Measurements from ENCODE around the gene ANKDD1A. TPM values are rescaled to one million over a fixed set of nuclear protein-coding genes. Genes with fewer than 3 reads are reported as not detected.

ANKDD1A gene
- total RNA-seq, 4 donors from 2014 or later, result 0.82 to 7.1 (median 3.2) TPM

DNA sequence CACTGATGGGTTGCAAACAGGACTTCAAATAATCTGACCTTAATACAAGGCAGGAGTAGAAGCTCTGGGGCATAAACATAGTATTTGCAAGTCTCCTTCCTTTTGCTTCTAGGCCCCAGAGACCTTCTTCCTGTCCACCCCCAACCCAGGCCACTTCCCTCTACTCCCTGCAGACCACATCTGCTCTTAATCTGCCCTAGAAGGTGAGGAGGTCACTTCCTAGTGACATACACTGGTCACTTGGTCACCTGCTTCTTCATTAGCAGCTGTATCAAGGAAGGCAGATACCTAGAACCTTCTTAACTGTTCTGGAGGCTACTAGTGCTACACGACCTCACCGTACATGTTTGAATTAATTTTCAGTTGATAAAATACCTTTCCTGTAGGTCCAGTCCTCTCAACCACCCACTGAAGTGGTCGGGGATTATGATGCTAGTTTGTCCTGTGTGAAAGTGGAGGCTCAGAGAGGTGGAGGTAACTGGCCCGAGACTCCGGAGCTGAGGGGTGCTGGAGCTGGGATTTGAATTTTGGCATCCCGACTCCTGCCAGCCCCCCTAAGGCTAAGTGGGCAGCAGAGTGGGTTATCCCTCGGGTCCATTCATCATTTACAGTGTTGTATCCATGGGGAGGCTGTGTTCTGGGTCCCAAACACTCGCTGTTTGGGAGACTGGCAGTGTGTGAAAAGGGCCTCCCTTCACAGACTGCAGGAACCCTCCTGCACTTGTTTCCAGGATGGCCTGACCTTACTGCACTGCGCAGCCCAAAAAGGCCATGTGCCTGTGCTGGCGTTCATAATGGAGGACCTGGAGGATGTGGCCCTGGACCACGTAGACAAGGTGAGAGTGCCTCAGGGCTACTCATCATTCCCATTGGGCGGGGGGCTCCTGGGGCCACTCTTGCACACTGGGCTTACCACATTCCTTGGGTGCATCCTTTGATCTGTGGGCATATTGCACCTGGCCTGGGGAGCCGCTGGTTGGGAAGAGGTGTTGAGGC is 13.9 kb downstream of the ANKDD1A start:
- TF ChIP-seq POLR2AphosphoS5 (IDR thresholded peaks at IDR 0.05) (no peak), POLR2A (IDR thresholded peaks at IDR 0.05) (no peak), CTCF (IDR thresholded peaks at IDR 0.05) (no peak), EP300 (IDR thresholded peaks at IDR 0.05; ENCODE audit: low read depth) (no peak)
- H3K9me3 ChIP-seq, result no peaks in the 10 kb centered on the region
- WGBS, 2 donors (ENCODE audit: low coverage in 1 of 2), result 85 to 94% methylated on average over 3 to 13 of the region's 13 CpGs
- H3K27ac ChIP-seq, result no peak overlapping the region
- DNase-seq, result no peak
- H3K4me3 ChIP-seq, result no peak overlapping the region
- in situ Hi-C loops (cut with MboI; ENCODE audit: low pct_ligation_motif_present in 1 of 4, low pct_unique_long_range_greater_than_20kb in 1 of 4, low sequenced_read_pairs in 3 of 4), result no loop called here
- no peaks in the 10 kb centered on the region for H3K4me1 ChIP-seq
- H3K27me3 ChIP-seq, result no peaks in the 10 kb centered on the region
- H3K36me3 ChIP-seq, result no peaks in the 10 kb centered on the region
- intact Hi-C loops (cut with DNase I; ENCODE audit: low total_unique reads), result no loop called here

DNA sequence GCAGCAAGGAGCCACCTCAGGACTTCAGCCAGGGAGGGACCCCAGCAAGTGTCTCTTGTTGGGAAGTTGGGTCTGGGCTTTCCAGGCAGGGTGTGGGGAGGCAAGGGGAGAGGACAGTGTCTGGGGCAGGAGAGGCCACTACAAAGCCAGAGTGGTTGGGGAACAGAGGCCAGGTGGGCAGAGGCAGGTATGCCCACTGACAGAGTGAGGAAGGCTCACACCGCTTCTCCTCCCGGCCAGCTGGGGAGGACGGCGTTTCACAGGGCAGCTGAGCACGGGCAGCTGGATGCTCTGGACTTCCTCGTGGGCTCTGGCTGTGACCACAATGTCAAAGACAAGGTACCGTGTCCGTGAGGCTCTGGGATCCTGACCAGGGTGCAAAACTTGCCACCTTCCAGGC is 15.0 kb downstream of the ANKDD1A start:
- 98% methylated on average over 8 of the region's 8 CpGs; no CpG with 5 or more reads in 1 of the 2 donors for WGBS, 2 donors (ENCODE audit: low coverage in 1 of 2)
- Histone ChIP-seq H3K9me3 (no peaks in the 10 kb centered on the region), H3K27me3 (no peaks in the 10 kb centered on the region), H3K4me1 (no peaks in the 10 kb centered on the region), H3K4me3 (no peak overlapping the region), H3K36me3 (no peaks in the 10 kb centered on the region), H3K27ac (no peak overlapping the region)
- in situ Hi-C loops (cut with MboI; ENCODE audit: low pct_ligation_motif_present in 1 of 4, low pct_unique_long_range_greater_than_20kb in 1 of 4, low sequenced_read_pairs in 3 of 4), result no loop called here
- TF ChIP-seq CTCF (IDR thresholded peaks at IDR 0.05) (no peak), EP300 (IDR thresholded peaks at IDR 0.05; ENCODE audit: low read depth) (no peak), POLR2A (IDR thresholded peaks at IDR 0.05) (no peak), POLR2AphosphoS5 (IDR thresholded peaks at IDR 0.05) (no peak)
- intact Hi-C loops (cut with DNase I; ENCODE audit: low total_unique reads), result no loop called here
- DNase-seq, result no peak

GRCh38 chr15:64928626-64929220 is 17.0 kb downstream of the ANKDD1A start:
- intact Hi-C loops (cut with DNase I; ENCODE audit: low total_unique reads), result no loop called here
- TF ChIP-seq CTCF (IDR thresholded peaks at IDR 0.05), result no peak
- no peak for TF ChIP-seq EP300 (IDR thresholded peaks at IDR 0.05; ENCODE audit: low read depth)
- TF ChIP-seq POLR2AphosphoS5 (IDR thresholded peaks at IDR 0.05), result no peak
- TF ChIP-seq POLR2A (IDR thresholded peaks at IDR 0.05), result no peak
- H3K4me1 ChIP-seq, result no peaks in the 10 kb centered on the region
- no peak overlapping the region for H3K4me3 ChIP-seq
- no peaks in the 10 kb centered on the region for H3K27me3 ChIP-seq
- 82% methylated on average over 10 of the region's 10 CpGs; no CpG with 5 or more reads in 1 of the 2 donors for WGBS, 2 donors (ENCODE audit: low coverage in 1 of 2)
- no peaks in the 10 kb centered on the region for H3K9me3 ChIP-seq
- in situ Hi-C loops (cut with MboI; ENCODE audit: low pct_ligation_motif_present in 1 of 4, low pct_unique_long_range_greater_than_20kb in 1 of 4, low sequenced_read_pairs in 3 of 4), result no loop called here
- no peak for DNase-seq
- no peaks in the 10 kb centered on the region for H3K36me3 ChIP-seq
- no peak overlapping the region for H3K27ac ChIP-seq

- TF ChIP-seq POLR2AphosphoS5 (IDR thresholded peaks at IDR 0.05) (no peak), EP300 (IDR thresholded peaks at IDR 0.05; ENCODE audit: low read depth) (no peak), CTCF (IDR thresholded peaks at IDR 0.05) (no peak), POLR2A (IDR thresholded peaks at IDR 0.05) (no peak)
- H3K36me3 ChIP-seq, result no peaks in the 10 kb centered on the region
- in situ Hi-C loops (cut with MboI; ENCODE audit: low pct_ligation_motif_present in 1 of 4, low pct_unique_long_range_greater_than_20kb in 1 of 4, low sequenced_read_pairs in 3 of 4) (no loop called here), intact Hi-C loops (cut with DNase I; ENCODE audit: low total_unique reads) (no loop called here)
- no peak overlapping the region for H3K4me3 ChIP-seq
- peak; percentile 44 for DNase-seq
- 83 to 96% methylated on average over 5 to 10 of the region's 10 CpGs for WGBS, 2 donors (ENCODE audit: low coverage in 1 of 2)
- no peaks in the 10 kb centered on the region for H3K9me3 ChIP-seq
- H3K27me3 ChIP-seq, result no peaks in the 10 kb centered on the region
- no peaks in the 10 kb centered on the region for H3K4me1 ChIP-seq
- no peak overlapping the region for H3K27ac ChIP-seq
These were observed 18.4 kb downstream of the ANKDD1A start for GRCh38 chr15:64930019-64930652.

Data from transverse colon (tissue), 4 donors.